Retinal pigment epithelial cell (primary cell): Measurements from ENCODE around the gene CERS5.

Experiments used
- DNase-seq: peaks from one replicate; pipeline ENCODE4 v3.0.0-alpha.2; 2010; ENCODE audit warnings: low read depth
- H3K4me3 ChIP-seq: 2 replicates; pipeline ENCODE4 v1.5.1; 2011; ENCODE audit warnings: mild to moderate bottlenecking, low read length, control low read depth, moderate library complexity
- TF ChIP-seq, protein P1 (sequence below): conservative IDR thresholded peaks from 2 replicates; pipeline ENCODE4 v1.5.1; 2011; ENCODE audit warnings: low read depth, low read length, control low read depth, inconsistent platforms

CERS5 gene

DNA sequence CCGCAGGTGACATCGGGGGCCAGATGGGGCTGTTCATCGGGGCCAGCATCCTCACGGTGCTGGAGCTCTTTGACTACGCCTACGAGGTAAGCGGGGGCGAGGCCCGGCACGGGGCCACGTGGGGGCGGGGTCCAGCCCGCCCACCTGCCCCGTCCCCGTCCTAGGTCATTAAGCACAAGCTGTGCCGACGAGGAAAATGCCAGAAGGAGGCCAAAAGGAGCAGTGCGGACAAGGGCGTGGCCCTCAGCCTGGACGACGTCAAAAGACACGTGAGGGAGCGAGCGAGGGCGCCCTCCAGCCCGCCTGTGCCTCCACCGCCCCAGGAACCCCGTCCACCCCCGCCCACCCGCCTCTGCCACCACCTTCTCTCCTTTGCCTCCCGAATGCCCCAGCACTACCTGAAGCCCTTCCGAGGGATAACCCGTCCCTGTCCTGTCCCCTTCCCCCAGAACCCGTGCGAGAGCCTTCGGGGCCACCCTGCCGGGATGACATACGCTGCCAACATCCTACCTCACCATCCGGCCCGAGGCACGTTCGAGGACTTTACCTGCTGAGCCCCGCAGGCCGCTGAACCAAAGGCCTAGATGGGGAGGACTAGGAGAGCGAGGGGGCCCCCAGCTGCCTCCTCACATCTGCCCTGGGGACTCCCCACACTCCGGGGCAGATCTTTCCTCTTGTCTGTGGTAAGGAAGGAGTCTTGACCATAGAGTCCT lies 85.9 kb downstream of the CERS5 start:
- TF ChIP-seq, protein P1, sequence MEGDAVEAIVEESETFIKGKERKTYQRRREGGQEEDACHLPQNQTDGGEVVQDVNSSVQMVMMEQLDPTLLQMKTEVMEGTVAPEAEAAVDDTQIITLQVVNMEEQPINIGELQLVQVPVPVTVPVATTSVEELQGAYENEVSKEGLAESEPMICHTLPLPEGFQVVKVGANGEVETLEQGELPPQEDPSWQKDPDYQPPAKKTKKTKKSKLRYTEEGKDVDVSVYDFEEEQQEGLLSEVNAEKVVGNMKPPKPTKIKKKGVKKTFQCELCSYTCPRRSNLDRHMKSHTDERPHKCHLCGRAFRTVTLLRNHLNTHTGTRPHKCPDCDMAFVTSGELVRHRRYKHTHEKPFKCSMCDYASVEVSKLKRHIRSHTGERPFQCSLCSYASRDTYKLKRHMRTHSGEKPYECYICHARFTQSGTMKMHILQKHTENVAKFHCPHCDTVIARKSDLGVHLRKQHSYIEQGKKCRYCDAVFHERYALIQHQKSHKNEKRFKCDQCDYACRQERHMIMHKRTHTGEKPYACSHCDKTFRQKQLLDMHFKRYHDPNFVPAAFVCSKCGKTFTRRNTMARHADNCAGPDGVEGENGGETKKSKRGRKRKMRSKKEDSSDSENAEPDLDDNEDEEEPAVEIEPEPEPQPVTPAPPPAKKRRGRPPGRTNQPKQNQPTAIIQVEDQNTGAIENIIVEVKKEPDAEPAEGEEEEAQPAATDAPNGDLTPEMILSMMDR = no peak
- DNase-seq = no peak
- H3K4me3 ChIP-seq = no peak overlapping the region

DNA sequence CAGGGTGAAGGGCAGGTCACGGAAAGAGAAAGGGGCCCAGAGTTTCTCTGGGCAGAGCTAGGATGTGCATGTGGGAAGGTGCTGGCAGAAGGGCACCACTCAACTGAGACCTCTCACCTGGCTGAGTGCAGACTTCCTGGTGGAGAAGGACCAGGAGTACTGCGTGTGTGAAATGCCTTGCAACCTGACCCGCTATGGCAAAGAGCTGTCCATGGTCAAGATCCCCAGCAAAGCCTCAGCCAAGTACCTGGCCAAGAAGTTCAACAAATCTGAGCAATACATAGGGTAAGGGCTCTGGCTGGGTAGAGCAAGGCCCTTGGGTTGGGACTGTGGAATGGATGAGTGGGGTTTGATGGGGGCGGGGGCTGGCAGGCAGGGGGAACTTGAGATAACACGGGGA lies 87.4 kb downstream of the CERS5 start:
- no peak overlapping the region for H3K4me3 ChIP-seq
- no peak for DNase-seq
- TF ChIP-seq, protein P1 = no peak
